ENCODE results near the gene PERP. TPM values are rescaled to one million over a fixed set of nuclear protein-coding genes. Genes with fewer than 3 reads are reported as not detected.
"Not testable (repeated sequence)": the region's sequence is repeated elsewhere in the genome, so short reads cannot be mapped to it uniquely, and the experiment has no call there.

Gene PERP
- 100 to 1,000 TPM in 1 of 12 donors, 10 to 100 TPM in 2, 1 to 10 TPM in 3, under 1 TPM in 5, not detected in 1; 0.54 to 112 (median 1.0) TPM for polyA plus RNA-seq (ENCODE audit: insufficient read length in 12 of 12)
- long read RNA-seq, donor 1, full-length matches to known transcripts: 139 of 159 reads
- long read RNA-seq, donor 1, partial matches to known transcripts: 20 of 159 reads
- long read RNA-seq, donor 1, other reads (novel, unspliced or antisense): 0 of 159 reads
- long read RNA-seq, donor 2, full-length matches to known transcripts: 1 of 1 reads
- long read RNA-seq, donor 2, partial matches to known transcripts: 0 of 1 reads
- long read RNA-seq, donor 2, other reads (novel, unspliced or antisense): 0 of 1 reads
- long read RNA-seq, donor 3, full-length matches to known transcripts: 1 of 1 reads
- long read RNA-seq, donor 3, partial matches to known transcripts: 0 of 1 reads
- long read RNA-seq, donor 3, other reads (novel, unspliced or antisense): 0 of 1 reads
- long read RNA-seq, donor 4: 0 reads
- long read RNA-seq, donor 5, full-length matches to known transcripts: 1 of 1 reads
- long read RNA-seq, donor 5, partial matches to known transcripts: 0 of 1 reads
- long read RNA-seq, donor 5, other reads (novel, unspliced or antisense): 0 of 1 reads
- long read RNA-seq, donor 6: 0 reads
- long read RNA-seq, donor 7, full-length matches to known transcripts: 23 of 23 reads
- long read RNA-seq, donor 7, partial matches to known transcripts: 0 of 23 reads
- long read RNA-seq, donor 7, other reads (novel, unspliced or antisense): 0 of 23 reads
- long read RNA-seq, donor 8: 0 reads
- long read RNA-seq, donor 9, full-length matches to known transcripts: 48 of 53 reads
- long read RNA-seq, donor 9, partial matches to known transcripts: 5 of 53 reads
- long read RNA-seq, donor 9, other reads (novel, unspliced or antisense): 0 of 53 reads
- long read RNA-seq, donor 10, full-length matches to known transcripts: 1 of 1 reads
- long read RNA-seq, donor 10, partial matches to known transcripts: 0 of 1 reads
- long read RNA-seq, donor 10, other reads (novel, unspliced or antisense): 0 of 1 reads
- long read RNA-seq, donor 11, full-length matches to known transcripts: 3 of 3 reads
- long read RNA-seq, donor 11, partial matches to known transcripts: 0 of 3 reads
- long read RNA-seq, donor 11, other reads (novel, unspliced or antisense): 0 of 3 reads

DNA sequence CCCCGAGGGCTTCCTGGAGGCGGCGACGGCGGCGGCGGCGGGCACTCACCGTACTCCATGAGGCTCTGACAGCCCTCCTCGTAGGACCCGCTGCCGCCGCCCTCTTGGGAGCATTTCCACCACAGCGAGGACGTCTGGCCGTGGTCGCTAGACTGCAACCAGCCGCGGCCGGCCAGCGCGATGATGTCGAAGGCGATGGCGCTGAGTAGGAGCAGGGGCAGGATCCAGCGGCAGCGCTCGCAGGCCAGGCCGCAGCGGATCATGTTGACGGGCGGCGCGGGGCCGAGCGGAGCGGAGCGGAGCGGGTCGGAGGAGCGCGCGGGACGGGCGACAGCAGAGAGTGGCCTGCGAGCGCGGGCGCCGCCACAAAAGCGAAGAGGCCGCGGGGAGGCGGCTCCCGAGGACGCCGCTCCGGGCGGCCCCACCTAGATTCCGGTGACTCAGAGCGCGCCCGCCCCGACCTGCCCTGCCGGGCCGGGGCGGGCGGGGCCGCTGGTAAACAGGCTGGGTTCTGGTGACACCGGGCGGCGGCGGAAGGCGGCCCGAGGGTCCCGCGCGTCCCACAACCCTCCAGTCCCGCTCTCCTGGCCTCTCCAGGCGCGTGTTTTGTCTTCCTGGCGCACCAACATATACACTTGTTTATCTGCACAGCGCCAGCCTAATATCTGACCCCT lies at the start of gene PERP:
Gene PERP (minus strand): TSS at position 342 of the 674 bp plus-strand sequence. CDS start 79 bp downstream, at position 263.
- DNase-seq: no peak

DNA sequence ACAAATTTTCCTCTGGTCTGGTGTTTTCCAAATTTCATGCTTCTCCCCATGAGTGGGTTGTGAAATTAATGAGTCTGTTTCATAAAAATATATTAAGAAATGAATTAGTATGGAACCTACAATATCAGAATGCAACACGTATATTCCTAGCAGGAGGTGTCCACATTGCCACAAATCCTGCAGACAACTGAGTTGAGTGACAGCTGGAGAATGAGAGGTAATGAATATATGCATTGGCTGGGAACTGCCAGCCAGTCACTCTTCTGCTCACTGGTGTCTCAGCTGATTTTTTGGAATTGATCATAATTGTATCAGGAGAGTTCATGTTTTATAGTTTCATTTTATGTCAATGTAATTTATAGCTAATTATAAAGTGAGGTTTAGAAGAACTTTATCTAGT lies 48.2 kb upstream of the PERP start:
- no peak for DNase-seq

DNA sequence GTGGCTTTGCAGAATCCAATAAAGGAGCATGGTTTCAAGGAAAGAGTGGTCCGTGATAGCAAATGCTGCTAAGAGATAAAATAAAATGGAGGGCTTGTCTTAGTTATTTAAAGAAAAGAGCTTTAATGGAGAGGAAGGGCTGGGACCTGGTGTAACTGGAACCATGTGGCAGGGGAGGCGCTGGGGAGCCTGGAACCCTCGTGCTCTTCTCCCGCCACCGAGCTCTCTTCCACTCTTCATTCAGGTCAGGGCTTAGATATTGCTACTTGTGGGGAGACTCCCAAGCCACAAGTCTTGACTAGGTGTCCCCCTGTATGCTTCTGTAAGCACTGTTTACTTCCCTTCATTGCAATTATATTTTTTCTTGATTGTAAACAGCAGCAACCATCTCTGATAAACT lies 39.3 kb upstream of the PERP start:
- DNase-seq: no peak

DNA sequence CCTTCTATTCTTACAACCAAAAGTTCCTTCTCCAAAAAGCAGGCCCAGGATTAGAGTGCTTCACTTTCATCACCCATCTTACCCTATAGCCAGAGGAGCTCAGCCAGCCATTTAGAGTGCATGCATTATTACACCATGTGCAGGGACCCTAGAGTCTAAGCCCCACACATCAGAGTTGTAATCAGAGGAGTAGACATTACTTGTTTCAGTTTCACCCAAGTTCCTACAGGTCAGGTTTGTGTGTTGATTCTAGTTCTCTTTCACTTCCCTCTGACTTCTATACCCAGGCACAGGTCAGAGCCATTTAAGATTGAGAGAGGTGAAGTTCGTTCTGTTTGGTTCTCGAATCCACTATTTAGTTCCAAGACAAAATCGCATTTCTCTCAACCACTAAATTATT lies 38.2 kb upstream of the PERP start:
- no peak for DNase-seq

DNA sequence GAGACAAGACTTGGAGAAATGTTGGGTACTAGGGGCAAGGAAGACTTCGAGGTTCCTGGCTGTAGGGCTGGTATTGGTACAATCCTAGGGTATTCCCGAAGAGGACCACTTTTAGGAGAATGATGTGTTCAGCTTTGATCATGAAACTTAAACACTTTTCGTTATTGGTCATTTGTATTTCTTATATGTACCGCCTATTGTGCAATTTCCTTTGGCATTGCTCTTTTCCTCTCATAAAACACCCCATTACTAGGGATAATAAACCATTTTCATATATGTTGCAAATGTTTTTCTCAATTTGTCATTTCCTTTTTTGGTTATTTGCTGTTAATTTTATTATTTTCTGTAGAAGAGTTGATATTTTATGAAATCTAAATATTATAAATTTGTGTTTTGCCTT lies 35.6 kb upstream of the PERP start:
- no peak for DNase-seq

DNA sequence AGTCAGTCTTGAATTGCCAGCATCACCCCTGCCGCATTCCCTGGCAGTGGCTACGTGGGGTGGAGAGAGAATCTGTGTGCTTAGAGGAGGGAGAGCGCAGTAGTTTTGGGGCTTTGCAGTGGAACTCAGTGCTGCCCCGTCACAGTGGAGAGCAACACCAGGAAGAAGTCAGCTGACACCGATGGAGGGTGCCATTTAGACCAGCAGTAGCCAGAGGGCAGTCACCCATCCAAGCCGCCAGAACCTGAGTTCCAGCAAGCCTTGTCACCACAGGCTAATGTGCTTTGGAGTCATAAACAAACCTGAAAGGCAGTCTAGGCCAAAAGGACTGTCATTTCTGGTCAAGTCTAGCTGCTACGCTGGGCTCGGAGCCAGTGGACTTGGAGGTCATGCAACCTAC lies 22.0 kb upstream of the PERP start:
- DNase-seq: no peak

DNA sequence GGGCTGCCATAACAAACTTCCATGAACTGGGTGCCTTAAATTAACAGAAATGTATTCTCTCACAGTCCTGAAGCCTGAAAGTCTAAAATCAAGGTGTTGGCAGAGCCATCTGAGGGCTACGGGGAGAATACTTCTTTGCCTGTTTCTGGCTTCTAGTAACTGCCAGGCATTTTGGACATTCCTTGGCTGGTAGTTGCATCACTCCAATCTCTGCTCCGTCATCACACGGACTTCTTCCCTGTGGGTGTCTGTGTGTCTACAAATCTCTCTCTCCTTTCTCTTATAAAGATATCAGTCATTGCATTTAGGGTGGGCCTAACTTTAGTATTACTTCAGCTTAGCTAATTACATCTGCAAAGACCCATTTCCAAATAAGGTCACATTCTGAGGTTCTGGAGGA lies 20.9 kb upstream of the PERP start:
- no peak for DNase-seq

DNA sequence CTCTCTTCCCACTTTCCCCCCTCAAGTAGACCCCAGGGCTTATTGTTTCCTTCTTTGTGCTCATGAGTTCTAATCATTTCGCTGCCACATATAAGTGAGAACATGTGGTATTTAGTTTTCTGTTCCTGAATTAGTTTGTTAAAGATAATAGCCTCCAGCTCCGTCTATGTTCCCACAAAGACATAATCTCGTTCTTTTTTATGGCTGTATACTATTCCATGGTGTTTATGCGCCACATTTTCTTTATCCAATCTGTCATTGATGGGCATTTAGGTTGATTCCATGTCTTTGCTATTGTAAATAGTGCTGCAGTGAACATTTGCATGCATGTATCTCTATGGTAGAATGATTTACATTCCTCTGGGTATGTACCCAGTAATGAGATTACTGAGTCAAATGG lies 16.9 kb upstream of the PERP start:
- DNase-seq: no peak

DNA sequence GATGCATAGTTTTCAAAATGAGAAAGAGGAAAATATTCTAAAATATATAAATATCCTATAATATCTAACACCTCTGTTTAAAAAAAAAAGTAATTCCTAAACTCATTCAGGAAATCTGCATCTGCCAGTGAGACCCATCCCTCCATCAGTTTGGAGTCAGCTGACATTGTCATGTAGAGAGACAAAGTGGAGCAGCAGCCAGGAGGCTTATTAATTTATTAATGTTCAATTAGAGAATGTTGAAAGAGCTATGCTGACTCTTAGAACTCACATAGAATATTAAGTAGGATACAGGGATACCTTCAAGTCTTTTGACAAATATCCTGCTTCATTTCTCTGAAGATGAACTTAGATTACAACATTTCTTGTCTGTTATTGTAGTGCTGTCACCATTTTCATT lies 12.8 kb upstream of the PERP start:
- DNase-seq: no peak

DNA sequence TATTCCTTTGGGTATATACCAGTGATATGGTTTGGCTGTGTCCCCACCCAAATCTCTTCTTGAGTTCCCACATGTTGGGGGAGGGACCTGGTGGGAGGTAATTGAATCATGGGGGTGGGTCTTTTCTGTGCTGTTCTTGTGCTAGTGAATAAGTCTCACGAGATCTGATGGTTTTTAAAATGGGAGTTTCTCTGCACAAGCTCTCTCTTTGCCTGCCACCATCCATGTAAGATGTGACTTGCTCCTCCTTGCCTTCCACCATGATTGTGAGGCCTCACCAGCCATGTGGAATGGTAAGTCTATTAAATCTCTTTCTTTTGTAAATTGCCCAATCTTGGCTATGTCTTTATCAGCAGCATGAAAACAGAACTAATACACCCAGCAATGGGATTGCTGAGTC lies 12.0 kb upstream of the PERP start:
- DNase-seq: not testable (repeated sequence)

DNA sequence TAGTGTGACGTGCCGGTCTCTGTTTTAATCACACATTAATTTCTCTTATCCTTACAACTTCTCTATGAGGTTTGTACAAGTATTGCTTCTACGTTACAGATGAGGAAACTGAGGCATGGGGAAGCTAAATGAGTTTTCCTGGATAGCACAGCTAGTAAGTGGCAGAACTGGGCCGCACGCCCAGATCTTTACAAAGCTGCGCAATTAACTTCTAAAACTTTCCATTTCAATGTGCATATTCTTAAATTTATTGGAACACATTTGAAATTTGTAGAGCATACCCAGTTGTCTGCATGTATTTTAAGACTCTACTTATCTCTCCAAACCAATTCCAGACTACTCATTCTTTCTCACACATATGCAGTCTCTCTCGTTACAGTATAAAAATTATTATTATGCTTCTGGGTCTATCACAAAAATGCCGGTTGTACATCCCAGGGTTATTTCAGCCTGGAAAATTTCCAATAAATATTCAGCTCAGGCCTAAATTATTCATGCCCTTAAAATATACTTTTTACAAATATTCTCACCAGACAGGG lies 10.2 kb upstream of the PERP start:
- DNase-seq: no peak

DNA sequence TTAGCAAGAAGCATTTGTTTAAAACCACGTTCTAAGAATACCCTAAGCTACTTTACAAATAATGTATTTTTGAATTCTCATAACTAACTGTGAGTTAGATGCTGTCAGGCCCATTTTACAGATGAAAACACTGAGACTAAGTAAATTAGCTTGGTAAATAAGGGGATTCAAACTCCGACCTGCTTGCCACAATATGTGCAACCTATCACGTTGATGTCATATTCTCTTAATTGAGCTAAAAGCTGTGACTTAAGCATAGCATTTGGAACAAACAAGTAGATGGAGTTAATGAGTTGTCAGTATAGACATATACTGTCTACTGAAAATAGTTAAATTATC lies 9.4 kb upstream of the PERP start:
- no peak for DNase-seq

DNA sequence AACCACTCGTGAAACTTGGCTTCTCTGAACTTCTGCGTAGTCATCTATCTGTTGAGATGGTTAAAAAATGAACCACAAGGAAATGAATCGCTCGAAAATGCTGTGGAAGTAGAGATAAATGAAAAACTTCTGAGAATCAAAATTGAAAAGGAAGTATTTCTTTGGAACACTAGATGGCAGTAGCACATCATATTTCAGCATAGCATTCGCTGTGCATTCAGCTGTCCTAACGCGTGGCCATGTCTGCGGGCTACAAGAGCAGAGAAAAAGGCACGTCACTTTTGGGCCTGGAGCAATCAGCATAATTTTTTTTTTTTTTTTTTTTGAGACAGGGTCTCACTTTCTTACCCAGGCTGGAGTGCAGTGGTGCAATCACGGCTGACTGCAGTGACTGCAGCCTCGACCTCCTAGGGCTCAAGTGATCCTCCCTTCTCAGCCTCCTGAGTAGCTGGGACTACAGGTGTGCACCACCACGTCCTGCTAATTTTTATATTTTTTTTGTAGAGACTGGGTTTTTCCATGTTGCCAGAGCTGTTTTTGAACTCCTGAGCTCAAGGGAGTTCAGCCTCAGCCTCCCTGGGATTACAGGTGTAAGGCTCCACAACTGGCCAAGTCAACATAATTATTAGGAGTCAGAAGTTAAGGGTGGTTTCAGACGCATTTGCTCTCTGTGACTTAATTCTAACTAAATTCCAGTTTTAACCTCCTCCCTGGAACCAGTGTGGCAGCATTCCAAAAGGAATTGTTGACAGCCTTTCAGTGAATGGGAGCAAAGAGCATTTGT lies 8.8 kb upstream of the PERP start:
- DNase-seq: peak; percentile 76

DNA sequence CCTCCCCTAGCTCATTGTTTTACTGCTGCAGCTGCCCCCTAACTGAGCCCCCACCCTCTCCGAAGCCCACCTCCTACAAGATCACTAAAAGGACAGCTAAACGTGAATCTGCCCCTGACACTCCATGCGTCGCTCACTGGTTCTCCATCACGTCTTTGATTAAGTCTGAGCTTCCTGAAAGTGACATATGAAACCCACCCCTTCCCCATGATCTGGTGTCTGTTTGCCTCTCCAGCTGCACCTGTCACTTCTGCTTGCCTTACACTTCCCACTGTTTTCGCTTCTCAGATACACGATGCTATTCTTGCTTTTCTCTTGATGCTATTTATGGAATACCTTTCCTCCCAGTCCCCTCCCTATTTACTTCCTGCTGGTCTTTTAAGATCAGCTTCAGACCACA lies 8.0 kb upstream of the PERP start:
- no peak for DNase-seq

DNA sequence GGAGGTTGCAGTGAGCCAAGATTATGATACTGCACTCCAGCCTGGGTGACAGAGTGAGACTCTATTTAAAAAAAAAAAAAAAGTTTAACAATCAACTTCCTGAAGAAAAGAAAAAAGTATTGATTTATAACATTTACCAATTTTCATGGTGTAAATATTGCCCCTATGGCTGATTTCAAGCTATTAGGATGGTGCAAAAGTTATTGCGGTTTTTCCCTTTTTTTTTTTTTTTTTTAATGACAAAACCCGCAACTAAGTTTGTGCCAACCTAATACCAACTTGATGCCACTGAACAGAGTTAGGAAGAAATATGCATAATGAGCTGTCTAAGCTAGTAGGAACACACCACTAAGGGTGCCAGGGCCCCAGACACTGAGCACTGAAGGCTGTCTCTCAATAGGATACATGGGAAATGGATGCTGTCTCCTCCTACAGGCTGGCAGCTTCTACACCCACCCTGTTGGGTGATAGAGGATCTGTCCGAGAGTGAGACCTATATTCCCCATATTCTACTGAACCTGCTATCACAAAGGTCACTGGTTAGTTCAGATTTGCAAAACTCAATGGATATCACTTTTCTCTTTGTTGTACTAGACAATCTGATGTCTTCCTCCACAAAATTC lies 6.5 kb upstream of the PERP start:
- no peak for DNase-seq

DNA sequence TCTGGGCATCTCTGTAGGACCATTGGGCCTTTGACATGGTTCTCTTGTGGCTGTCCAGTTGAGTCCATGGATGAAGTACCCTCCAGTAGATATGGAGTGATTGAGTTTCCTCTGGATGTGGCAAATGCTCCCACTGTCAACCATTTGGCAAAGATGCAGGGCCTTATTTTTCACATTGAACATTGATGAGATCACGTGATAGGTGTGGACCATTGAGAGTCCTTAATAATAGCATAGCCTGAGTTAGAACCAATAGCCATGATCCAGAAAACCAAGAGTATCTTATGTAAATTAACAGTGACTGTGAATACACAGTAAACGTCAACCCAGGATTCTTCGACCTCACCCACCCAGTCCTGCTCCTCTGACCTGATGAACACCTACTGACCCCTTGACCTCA lies 3.0 kb upstream of the PERP start:
- DNase-seq: no peak

DNA sequence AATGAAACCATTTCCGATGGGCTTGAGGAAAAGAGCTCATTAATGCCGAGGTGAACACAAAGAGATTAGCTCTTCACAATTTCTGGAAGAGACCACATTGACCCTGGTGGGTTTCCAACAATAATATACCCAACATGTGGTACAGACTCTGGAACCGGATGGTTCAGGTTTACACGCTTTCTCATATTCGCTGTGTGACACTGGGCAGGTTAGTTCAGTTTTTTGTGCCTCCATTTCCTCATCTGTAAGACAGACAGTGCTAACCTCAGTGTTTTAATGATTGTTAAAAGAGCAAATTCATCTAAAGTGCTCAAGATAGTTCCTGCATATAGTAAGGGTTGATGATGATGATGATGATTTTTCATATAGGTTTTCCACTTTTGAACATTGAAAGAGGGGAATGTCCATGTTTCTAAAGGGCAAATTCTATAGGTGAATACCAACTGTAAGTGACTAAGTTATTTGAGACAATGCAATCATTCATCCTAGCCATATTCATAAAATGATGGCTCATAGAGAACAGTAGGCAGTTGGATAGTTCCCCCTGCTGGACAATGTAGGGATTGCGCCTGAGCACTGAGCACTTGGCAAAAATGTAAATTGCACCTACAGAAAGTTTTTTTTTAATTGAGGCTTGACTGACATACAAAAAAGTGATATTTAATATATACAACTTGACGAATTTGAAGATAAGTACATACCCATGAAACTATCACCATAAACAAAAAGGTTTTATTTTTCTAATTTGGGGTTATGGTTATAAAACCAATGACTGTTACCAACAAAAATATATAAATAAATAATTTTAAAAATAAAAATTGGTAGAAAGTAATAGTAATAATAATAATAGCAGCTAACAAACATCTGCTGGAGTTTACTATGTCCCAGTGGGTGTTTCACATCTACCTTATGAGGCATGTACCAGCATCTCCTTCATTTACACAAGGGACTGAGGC lies 2.1 kb upstream of the PERP start:
- peak; percentile 70 for DNase-seq

DNA sequence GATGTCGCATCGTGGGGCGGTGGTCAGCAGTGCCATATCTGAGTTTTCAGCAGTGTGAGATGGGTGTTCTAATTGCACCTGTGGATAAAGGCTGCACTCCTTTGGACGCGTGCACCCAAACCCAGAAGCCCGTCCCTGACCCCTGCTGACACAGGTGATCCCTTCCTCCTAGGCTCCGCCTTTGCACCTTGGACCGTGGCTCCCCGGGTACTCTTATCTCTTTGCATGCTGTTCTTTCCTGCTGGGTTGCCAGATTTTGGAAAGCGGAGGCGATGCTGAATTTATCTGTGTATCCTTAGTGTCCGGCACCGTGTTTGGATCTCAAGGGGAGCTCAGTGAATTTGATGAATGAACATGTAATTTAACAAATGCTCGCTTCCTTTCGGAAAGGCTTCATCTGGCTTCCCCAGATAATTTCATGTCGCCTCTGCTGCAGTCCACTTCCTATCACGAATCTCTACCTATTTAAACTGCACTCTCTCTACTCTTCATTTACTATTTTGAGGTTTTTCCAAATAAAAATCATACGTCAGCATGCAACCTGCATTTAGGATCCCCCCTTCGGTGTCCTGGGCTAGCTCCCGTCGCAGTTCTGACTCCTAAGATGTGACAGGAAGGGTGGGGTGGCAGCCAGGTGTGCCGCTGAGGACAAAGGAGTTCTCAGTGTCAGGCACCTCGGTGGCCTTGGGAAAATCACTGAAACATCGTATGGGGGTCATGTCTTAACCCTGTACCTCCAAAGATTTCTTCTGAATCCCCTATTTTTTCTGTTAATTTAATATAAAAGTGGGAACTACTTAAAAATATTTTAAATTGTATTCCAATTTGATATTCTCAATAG lies 753 bp upstream of the PERP start:
- DNase-seq: no peak
